Testis (tissue), 3 donors: ENCODE data around the gene SLC39A8. TPM values are rescaled to one million over a fixed set of nuclear protein-coding genes. Genes with fewer than 3 reads are reported as not detected.

ENCODE experiments used
- DNase-seq: peaks from one replicate; pipeline ENCODE4 v3.0.0-alpha.2; 2019
- H3K27ac ChIP-seq, 2 donors: fragments of 200-600 bp; sonication (generic); one replicate each; pipeline ENCODE4 v1.5.1; 2019
- H3K27me3 ChIP-seq: fragments of 200-600 bp; sonication (generic); one replicate; pipeline ENCODE4 v1.5.1; 2019
- H3K36me3 ChIP-seq: fragments of 200-600 bp; sonication (generic); one replicate; pipeline ENCODE4 v1.5.1; 2017; ENCODE audit warnings: low read depth; ENCODE audit errors: missing control alignments
- H3K4me1 ChIP-seq: fragments of 200-600 bp; sonication (generic); one replicate; pipeline ENCODE4 v1.5.1; 2019
- H3K4me3 ChIP-seq, 2 donors: fragments of 200-600 bp; sonication (generic); one replicate each; pipeline ENCODE4 v1.5.1; 2017 to 2019
- H3K9me3 ChIP-seq: fragments of 200-600 bp; sonication (generic); one replicate; pipeline ENCODE4 v1.5.1; 2017
- POLR2A ChIP-seq: fragments of 450-650 bp; IDR thresholded peaks from one replicate; pipeline ENCODE4 v1.6.1; 2017; ENCODE audit warnings: antibody characterized with exemption, mild to moderate bottlenecking, moderate library complexity
- WGBS, 2 donors: methylation state at CpG; one replicate each; pipeline ENCODE4 v1.1.5; 2018; 5-methylcytosine and 5-hydroxymethylcytosine counted together
- intact Hi-C: fragments of 100-400 bp; cut with DNase I; formaldehyde crosslinking; loops from one replicate; pipeline ENCODE4 v1.15.1; 2023; ENCODE audit warnings: low total_unique reads
- polyA plus RNA-seq: library from polyadenylated mRNA; stranded (reverse); fragments of 350-450 nt; fragmentation: Illumina TruSeq; extraction: RNeasy Lipid Tissue Mini Kit (QIAGEN cat#74804); gene quantifications from one replicate; pipeline ENCODE4 v1.2.3, GENCODE V29; 2014; ENCODE audit warnings: low read depth, low replicate concordance; ENCODE audit not compliant: insufficient read depth
- total RNA-seq, 2 donors: library from RNA; depleted of rRNA; stranded (reverse); fragments of >200 nt; gene quantifications; one replicate each; pipeline ENCODE4 v1.2.3, GENCODE V29; 2016
- TF ChIP-seq, protein P1 (sequence below), 3 experiments: fragments of 450-650 bp in 2 of 3; fragments of 200-600 bp in 1 of 3; sonication (generic) in 1 of 3; IDR thresholded peaks; one replicate each; pipeline ENCODE4 v1.5.1; 2016 to 2019; ENCODE audit warnings: antibody characterized with exemption in 3 of 3, mild to moderate bottlenecking in 2 of 3, moderate library complexity in 1 of 3

Gene SLC39A8
- total and polyA plus RNA-seq, 3 donors from 2014 or later, result 4.5 to 5.8 (median 5.3) TPM

DNA sequence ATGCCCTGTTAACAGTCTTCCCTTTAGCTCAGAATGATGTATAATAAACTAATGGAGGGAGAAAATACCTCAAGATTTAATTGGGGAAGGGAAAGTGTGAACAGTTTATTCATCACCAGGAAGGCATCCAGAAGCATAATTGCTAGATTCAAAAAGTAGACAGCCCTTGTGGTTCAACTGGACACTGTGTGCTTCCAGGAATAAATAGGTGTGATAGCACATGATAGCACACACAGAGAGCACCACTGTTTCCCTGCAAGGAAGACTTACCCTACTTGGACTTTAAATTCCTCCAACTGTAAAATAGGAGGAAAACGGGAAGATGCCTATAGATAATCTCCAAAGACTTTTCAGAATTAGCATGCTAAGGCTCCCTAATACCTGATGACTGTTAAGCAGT lies 27.8 kb downstream of the SLC39A8 start:
- Histone ChIP-seq H3K27ac (no peak overlapping the region), H3K4me3 (no peak overlapping the region), H3K36me3 (no peaks in the 10 kb centered on the region), H3K27me3 (no peaks in the 10 kb centered on the region), H3K9me3 (no peaks in the 10 kb centered on the region), H3K4me1 (no peaks in the 10 kb centered on the region)
- intact Hi-C loops, result no loop called here
- no peak for DNase-seq
- WGBS, 2 donors, result 77 to 78% methylated on average over 1 of the region's 1 CpG
- no peak for TF ChIP-seq POLR2A

DNA sequence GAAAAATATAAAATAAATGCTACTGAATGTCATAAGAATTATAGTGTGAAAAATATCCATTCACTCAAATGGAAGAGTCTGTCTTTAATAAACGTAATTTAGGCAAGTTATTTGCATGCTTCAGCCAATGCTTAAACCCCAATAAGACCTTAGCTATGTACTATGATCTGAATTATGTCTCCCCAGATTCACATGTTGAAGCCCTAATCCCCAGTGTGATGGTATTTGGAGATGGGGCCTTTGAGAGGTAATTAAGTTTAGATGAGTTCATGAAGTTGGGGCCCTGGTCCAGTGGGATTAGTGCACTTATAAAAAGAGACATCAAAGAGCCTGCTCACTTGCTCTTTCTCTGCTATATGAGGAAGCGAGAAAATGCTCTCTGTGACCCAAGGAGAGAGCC lies 28.7 kb downstream of the SLC39A8 start:
- Histone ChIP-seq H3K27ac (no peak overlapping the region), H3K36me3 (no peaks in the 10 kb centered on the region), H3K9me3 (no peaks in the 10 kb centered on the region), H3K4me1 (no peaks in the 10 kb centered on the region), H3K4me3 (no peak overlapping the region), H3K27me3 (no peaks in the 10 kb centered on the region)
- intact Hi-C loops, result no loop called here
- no peak for DNase-seq
- WGBS, 2 donors, result 90 to 92% methylated on average over 2 of the region's 2 CpGs
- TF ChIP-seq, protein P1, sequence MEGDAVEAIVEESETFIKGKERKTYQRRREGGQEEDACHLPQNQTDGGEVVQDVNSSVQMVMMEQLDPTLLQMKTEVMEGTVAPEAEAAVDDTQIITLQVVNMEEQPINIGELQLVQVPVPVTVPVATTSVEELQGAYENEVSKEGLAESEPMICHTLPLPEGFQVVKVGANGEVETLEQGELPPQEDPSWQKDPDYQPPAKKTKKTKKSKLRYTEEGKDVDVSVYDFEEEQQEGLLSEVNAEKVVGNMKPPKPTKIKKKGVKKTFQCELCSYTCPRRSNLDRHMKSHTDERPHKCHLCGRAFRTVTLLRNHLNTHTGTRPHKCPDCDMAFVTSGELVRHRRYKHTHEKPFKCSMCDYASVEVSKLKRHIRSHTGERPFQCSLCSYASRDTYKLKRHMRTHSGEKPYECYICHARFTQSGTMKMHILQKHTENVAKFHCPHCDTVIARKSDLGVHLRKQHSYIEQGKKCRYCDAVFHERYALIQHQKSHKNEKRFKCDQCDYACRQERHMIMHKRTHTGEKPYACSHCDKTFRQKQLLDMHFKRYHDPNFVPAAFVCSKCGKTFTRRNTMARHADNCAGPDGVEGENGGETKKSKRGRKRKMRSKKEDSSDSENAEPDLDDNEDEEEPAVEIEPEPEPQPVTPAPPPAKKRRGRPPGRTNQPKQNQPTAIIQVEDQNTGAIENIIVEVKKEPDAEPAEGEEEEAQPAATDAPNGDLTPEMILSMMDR (IDR thresholded peaks at IDR 0.05), result no peak
- TF ChIP-seq POLR2A, result no peak

DNA sequence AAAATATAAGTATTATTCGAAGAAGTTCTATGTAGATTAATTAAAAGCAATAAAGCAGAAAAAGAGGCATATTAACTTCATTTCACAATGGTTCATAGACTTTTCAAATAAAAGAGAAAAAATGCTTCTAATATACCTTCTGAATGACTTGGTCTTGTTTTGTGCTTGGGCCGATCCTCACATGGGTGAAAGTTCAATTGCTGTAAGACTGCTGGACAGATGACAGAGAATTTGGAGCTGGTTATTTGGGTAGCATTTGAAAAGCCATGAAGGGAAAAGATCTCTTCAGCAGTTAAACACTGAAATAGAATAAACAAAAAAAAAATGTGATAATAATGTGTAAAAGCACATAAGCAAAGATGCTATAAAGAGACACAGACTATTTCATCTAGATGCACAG lies 29.8 kb downstream of the SLC39A8 start:
- WGBS, 2 donors, result 83 to 86% methylated on average over 2 of the region's 2 CpGs

DNA sequence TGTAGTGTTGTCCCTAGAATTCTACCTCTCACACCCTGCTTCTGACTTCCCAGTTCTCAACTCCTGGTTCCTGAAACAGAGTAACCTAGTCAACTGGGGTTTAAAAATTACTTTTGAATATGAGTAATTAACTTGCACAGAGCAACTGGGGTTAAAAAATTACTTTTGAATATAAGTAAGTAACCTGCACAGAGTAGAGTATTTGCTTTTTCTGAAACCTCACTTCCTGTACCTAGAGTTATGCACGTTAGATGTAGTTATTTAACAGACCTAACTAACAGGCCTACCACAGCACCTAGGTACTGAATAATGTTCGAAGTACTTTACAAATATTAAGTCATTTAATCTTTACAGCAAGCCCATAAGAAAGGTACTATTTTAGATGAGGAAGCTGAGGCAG lies 32.9 kb downstream of the SLC39A8 start:
- no peak overlapping the region for H3K27ac ChIP-seq
- H3K9me3 ChIP-seq, result no peaks in the 10 kb centered on the region
- DNase-seq, result no peak
- no peaks in the 10 kb centered on the region for H3K27me3 ChIP-seq
- no peaks in the 10 kb centered on the region for H3K4me1 ChIP-seq
- H3K36me3 ChIP-seq, result no peaks in the 10 kb centered on the region
- intact Hi-C loops, result no loop called here
- TF ChIP-seq, protein P1 (IDR thresholded peaks at IDR 0.05), result no peak
- no peak for TF ChIP-seq POLR2A
- no peak overlapping the region for H3K4me3 ChIP-seq
- 86 to 95% methylated on average over 2 of the region's 2 CpGs for WGBS, 2 donors

More for the DNA sequence above, 29.8 kb downstream of the SLC39A8 start:
- no peak for DNase-seq
- TF ChIP-seq, protein P1 (IDR thresholded peaks at IDR 0.05), result no peak
- no peak for TF ChIP-seq POLR2A
- Histone ChIP-seq H3K27ac (no peak overlapping the region), H3K27me3 (no peaks in the 10 kb centered on the region), H3K9me3 (no peaks in the 10 kb centered on the region), H3K4me3 (no peak overlapping the region), H3K36me3 (no peaks in the 10 kb centered on the region), H3K4me1 (no peaks in the 10 kb centered on the region)
- intact Hi-C loops, result no loop called here

DNA sequence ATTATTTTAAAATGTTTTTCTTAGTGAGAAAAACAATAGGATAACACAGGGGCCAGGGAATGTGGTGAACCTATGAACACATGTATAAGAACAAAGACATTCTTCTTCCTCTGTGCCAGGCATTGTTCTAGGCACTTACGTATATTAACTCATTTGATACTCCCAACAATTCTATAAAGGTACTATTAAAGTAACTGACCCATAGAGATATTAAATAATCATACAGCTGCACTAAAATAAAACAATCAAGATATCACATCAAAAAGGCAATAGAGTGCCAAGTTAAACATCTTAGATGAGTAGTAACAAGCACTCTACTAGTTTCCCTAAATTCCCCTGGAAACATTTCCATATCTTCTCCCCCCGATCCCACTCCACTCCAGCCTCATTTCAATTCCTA lies 33.4 kb downstream of the SLC39A8 start:
- Histone ChIP-seq H3K27ac (no peak overlapping the region), H3K27me3 (no peaks in the 10 kb centered on the region), H3K36me3 (no peaks in the 10 kb centered on the region), H3K4me3 (no peak overlapping the region), H3K9me3 (no peaks in the 10 kb centered on the region), H3K4me1 (no peaks in the 10 kb centered on the region)
- WGBS, 2 donors, result 78 to 90% methylated on average over 2 of the region's 2 CpGs
- intact Hi-C loops, result no loop called here
- no peak for TF ChIP-seq POLR2A
- TF ChIP-seq, protein P1 (IDR thresholded peaks at IDR 0.05), result no peak
- no peak for DNase-seq
